ENCODE measurements around the gene PGR. TPM values are rescaled to one million over a fixed set of nuclear protein-coding genes. Genes with fewer than 3 reads are reported as not detected.

PGR gene
- total and polyA plus RNA-seq, 2 of the 8 experiments (the other 6 are each of a cell fraction or from before 2014, with no cell fraction given), result 0.03 to 0.35 TPM

- Histone ChIP-seq H4K20me1 (replicated peaks in 1 of 2; ENCODE audit: control insufficient read depth in 1 of 2, insufficient read depth in 2 of 2, low read length in 2 of 2) (peaks cover 0 to 3% of the 10 kb centered on the region in 2 experiments), H4K91ac (replicated peaks; ENCODE audit: insufficient read length, low read length) (no peak overlapping the region), H3K9ac (replicated peaks in 1 of 4; ENCODE audit: extremely low read depth in 1 of 4, low read depth in 3 of 4, low read length in 3 of 4) (no peak overlapping the region), H3K9me3 (ENCODE audit: insufficient read depth in 2 of 2, low read depth in 1 of 2, low read length in 1 of 2) (no peaks in the 10 kb centered on the region), H3K36me3 (ENCODE audit: control insufficient read depth in 2 of 4, insufficient read depth in 4 of 4, low read length in 3 of 4) (peaks cover 0 to 3% (median 0%) of the 10 kb centered on the region in 4 experiments; a peak in 1 of 8 replicates), H3K4me2 (ENCODE audit: insufficient read depth in 1 of 2, low read depth in 2 of 2, low read length in 2 of 2) (no peak overlapping the region), H4K8ac (ENCODE audit: extremely low read depth, insufficient read depth, low read length) (no peak overlapping the region), H2AK5ac (ENCODE audit: low read depth, low read length) (no peak overlapping the region), H2BK20ac (ENCODE audit: low read length) (no peak overlapping the region), H3K23ac (ENCODE audit: insufficient read length) (no peak overlapping the region), H3K4ac (replicated peaks; ENCODE audit: insufficient read length, low read depth, low read length) (no peak overlapping the region), H3K18ac (ENCODE audit: extremely low read depth, low read length) (no peak overlapping the region), H3K56ac (replicated peaks; ENCODE audit: insufficient read length, low read depth, low read length) (no peak overlapping the region), H2BK12ac (ENCODE audit: low read depth, low read length) (no peak overlapping the region), H3K27ac (ENCODE audit: low read depth, low read length) (no peak overlapping the region), H2AFZ (ENCODE audit: low read length) (0 out of 2 replicates have a peak overlapping the region, but pooled peaks have one; percentile 15), H2BK15ac (ENCODE audit: low read length) (no peak overlapping the region), H4K5ac (ENCODE audit: insufficient read length, low read depth, low read length) (no peak overlapping the region), H3K79me1 (ENCODE audit: low read depth, low read length) (no peaks in the 10 kb centered on the region), H3K14ac (ENCODE audit: insufficient read length) (no peak overlapping the region), H3K4me1 (replicated peaks in 1 of 4; ENCODE audit: control insufficient read depth in 3 of 4, insufficient read depth in 4 of 4, low read length in 3 of 4) (peaks cover 0 to 8% (median 4%) of the 10 kb centered on the region in 4 experiments; a peak in 5 of 7 replicates), H3K79me2 (ENCODE audit: control insufficient read depth in 1 of 2, insufficient read depth in 2 of 2, low read length in 2 of 2) (no peaks in the 10 kb centered on the region), H2BK5ac (ENCODE audit: low read depth, low read length) (no peak overlapping the region), H3K27me3 (replicated peaks in 1 of 4; ENCODE audit: control insufficient read depth in 3 of 4, extremely low read depth in 1 of 4, insufficient read depth in 3 of 4, low read length in 3 of 4) (peaks cover 16 to 27% (median 25%) of the 10 kb centered on the region in 4 experiments), H3K23me2 (ENCODE audit: low read depth, low read length) (peaks cover 11% of the 10 kb centered on the region; the same call in 1 of the 2 replicates), H2BK120ac (replicated peaks; ENCODE audit: low read depth, low read length) (no peak overlapping the region), H3K4me3 (ENCODE audit: extremely low read depth in 1 of 4, insufficient read depth in 2 of 4, low read depth in 3 of 4, low read length in 4 of 4) (no peak overlapping the region)
- WGBS, 2 experiments (ENCODE audit: extremely low coverage in 1 of 2, insufficient coverage in 1 of 2, insufficient read length in 1 of 2, insufficient replicate concordance in 2 of 2, low coverage in 1 of 2, low lambda C conversion rate in 2 of 2, missing lambda C conversion rate in 1 of 2), result 92% methylated on average over 1 of the region's 1 CpG; no CpG with 5 or more reads in 1 of the 2 experiments
- POLR2A ChIA-PET (ENCODE audit: partially characterized antibody), result no interaction called here
- CTCF ChIA-PET (ENCODE audit: partially characterized antibody), result no interaction called here
- FAIRE-seq, result no peak
- DNase-seq (ENCODE audit: low read depth in 1 of 2, low spot score in 2 of 2), result no peak
- no peak for TF ChIP-seq TAF1 (IDR thresholded peaks at IDR 0.05; ENCODE audit: low read depth, low read length)
- no peak for TF ChIP-seq RBBP5 (IDR thresholded peaks at IDR 0.05; ENCODE audit: borderline replicate concordance, low read depth, low read length)
- no peak for TF ChIP-seq TAF7 (optimal IDR thresholded peaks at IDR 0.05; ENCODE audit: borderline replicate concordance, low read depth, low read length)
- TF ChIP-seq RNF2 (IDR thresholded peaks at IDR 0.05; ENCODE audit: borderline replicate concordance, low read depth, low read length, missing control alignments, poor library complexity, severe bottlenecking), result no peak
- TF ChIP-seq BCL11A (IDR thresholded peaks at IDR 0.05; ENCODE audit: low read depth in 2 of 2, low read length in 2 of 2), result no peak
Measured at GRCh38 chr11:101133190-101133589, 3.6 kb upstream of the PGR start.
